HG03439 (cell line): ENCODE results near the gene BMS1.

ENCODE experiments used
- ATAC-seq: cut with Tn5 transposase; IDR thresholded peaks from one replicate; pipeline ENCODE4 v1.9.1; 2021; ENCODE audit warnings: mild to moderate bottlenecking, moderate library complexity; ENCODE audit not compliant: unreplicated experiment

Gene BMS1

GRCh38 chr10:42880255-42880620 lies 97.6 kb downstream of the BMS1 start:
- no peak for ATAC-seq

GRCh38 chr10:42882597-42882996 lies 100.0 kb downstream of the BMS1 start:
- ATAC-seq = no peak
